M059J (cell line): Measurements from ENCODE around the gene FOXRED1. TPM values are rescaled to one million over a fixed set of nuclear protein-coding genes. Genes with fewer than 3 reads are reported as not detected.
A peak's percentile ranks its signal among the peaks of the same experiment; 100 is the strongest.
"Not testable (repeated sequence)": the region's sequence is repeated elsewhere in the genome, so short reads cannot be mapped to it uniquely, and the experiment has no call there.

Experiments used
- DNase-seq: peaks from one replicate; pipeline ENCODE4 v3.0.0-alpha.2; 2012; ENCODE audit warnings: low read depth
- total RNA-seq: library from RNA; depleted of rRNA; stranded (reverse); fragments of >200 nt; shearing (Covaris generic); gene quantifications from 2 replicates; pipeline ENCODE4 v1.2.3, GENCODE V29; 2014; rRNA removed

FOXRED1 gene
- 37.6 and 49.8 TPM in 2 replicates for total RNA-seq

GRCh38 chr11:126268708-126269579 is at the start of gene FOXRED1, which contains the start of gene SRPRA:
Gene FOXRED1, plus strand, starts transcription at chr11:126269154. Its CDS starts 53 bp downstream, at chr11:126269207.
Gene SRPRA, minus strand, starts transcription at chr11:126268895. Its CDS starts 91 bp downstream, at chr11:126268804.
- peak; percentile 99 for DNase-seq

DNA sequence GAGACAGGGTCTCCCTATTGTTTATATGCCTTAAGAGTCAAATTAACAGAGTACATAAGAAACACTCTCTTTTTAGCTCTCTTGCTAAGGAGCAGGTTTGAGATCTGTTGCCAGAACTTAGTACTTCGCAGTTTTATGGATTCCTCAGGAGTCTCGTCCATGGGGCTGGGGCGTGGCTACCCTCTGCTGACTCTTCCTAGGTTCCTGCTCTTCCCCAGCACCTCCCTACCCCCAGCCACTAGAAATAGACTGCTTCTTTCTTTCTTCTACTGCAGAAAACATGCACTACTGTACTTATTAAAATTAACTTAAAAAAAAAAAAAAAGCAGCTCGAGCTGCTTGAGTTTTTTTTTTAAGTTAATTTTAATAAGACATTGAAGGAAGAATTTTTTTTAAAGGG is 49.4 kb upstream of the FOXRED1 start:
- no peak for DNase-seq

- no peak for DNase-seq
Observed at GRCh38 chr11:126224647-126225294, 44.2 kb upstream of the FOXRED1 start.

DNA sequence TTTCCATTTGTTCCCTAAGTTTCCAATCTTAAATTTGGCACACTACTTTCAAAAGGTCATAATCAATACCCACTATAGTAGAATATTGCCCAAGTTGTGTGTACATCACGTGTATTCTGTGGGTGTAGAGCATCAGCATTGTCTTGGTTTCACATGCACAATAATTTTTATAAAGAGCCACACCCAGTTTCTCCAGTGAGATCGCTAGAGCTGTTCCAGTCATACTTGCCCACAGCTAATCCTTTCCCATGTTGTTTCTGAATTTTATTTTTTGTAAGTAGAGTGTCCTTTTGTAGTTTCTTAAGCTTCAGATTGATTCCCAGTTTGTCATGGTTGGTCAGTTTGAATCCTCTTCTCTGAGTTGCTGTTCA is 43.7 kb upstream of the FOXRED1 start:
- no peak for DNase-seq

DNA sequence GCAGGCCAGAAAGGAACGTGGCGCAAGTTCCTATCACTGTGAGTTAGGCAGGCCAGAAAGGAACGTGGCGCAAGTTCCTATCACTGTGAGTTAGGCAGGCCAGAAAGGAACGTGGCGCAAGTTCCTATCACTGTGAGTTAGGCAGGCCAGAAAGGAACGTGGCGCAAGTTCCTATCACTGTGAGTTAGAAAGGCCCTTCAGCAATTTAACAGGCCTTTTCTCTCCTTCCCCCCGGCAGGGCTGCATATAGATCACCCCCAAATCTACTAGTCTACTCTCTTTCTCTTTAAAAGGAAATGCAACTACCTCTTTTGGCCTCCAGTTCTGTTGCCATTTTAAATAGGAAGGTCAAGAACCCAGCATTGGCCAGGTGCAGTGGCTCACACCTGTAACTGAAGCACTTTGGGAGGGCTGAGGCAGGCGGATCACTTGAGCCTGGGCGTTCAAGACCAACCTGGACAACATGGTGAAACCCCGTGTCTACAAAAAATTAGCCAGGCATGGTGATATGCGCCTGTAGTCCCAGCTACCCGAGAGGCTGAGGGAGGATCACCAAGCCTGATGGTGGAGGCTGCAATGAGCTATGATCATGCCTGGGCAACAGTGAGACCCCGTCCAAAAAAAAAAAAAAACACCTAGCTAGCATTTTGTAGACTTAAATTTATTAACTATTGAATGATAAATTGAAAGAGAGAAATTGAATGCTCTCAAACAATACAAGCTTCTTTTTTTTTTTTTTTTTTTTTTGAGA is 42.4 kb upstream of the FOXRED1 start:
- no peak for DNase-seq

DNA sequence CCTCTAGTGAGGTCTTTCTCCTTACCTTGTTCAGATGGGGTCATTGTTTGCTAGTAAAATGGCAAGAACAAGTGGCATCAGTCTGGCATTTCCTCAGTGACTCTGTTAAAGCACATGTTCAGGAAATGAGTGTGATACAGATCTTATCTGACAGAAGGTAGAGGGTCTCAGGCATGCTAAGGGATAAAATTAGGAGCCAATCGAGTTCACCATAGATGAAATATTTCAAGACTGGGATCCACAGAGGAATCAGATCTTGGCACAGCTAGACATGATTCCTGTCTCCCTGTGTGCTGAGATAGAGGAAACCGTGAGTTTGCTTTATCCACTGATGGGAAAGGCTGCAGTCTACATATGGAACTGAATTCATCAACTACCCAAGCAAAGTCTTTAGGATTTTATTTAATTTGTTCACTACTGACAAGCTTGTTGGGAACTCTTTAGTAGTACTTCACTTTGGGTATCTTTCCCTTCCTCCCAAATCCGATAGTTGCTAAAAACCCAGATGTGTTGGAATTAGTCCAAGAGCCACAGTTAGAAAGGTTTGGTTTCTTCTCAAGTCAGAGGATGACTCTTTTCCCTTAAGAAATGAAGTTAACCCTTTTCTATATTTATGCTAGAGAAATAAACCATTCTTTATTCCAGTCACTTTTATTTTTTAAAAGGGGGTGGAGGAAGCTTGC is 39.0 kb upstream of the FOXRED1 start:
- peak; percentile 2 for DNase-seq

DNA sequence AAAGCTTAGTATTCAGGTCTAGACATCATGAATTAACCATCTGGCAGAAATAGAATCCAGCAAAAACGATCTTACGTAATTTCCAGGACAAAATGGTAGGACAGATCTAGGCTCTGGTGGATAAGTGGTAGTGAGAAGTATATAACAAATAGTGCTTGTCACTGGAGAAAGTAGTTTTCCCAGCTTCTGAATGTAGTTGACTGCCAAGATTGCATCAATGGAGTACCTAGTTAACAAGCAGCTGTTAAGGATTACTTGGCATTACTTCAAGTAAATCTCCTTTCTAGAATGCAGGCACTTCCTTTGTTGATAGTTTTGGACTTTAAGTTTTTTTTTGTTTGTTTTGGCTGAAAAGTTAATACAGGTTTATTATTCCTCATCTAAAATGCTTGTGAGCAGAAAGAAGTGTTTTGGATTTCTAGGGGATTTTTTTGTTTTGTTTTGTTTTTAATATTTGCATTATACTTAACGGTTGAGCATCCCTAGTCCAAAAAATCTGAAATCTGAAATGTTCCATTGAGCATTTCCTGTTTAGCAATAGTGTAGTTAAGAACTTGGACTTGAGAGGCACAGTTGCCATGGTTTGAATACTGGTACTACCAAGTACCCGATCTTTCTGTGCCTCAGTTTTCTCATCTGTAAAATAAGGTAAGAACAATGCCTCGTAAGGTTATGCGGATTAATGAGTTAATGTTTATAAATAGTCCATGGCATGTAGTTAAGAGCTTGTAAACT is 37.1 kb upstream of the FOXRED1 start:
- peak; percentile 56 for DNase-seq

GRCh38 chr11:126232683-126233082 is 36.3 kb upstream of the FOXRED1 start:
- DNase-seq: no peak

DNA sequence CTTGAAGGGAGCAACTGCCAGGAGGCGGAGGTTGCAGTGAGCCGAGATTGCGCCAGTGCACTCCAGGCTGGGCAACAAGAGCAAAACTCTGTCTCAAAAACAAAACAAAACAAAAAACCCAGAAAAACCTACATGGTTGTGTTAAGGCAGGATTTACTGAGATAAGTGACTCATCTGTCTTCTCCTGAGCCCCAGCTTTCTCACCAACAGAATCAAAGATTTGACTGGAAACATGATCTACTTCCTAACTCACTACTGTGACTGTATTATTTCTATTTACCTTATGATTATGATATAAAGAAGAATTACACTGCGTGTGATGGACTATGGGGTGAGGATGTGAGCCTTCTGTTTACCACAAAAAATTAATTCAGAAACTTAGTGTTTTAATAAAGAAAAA is 35.6 kb upstream of the FOXRED1 start:
- DNase-seq: peak; percentile 50

DNA sequence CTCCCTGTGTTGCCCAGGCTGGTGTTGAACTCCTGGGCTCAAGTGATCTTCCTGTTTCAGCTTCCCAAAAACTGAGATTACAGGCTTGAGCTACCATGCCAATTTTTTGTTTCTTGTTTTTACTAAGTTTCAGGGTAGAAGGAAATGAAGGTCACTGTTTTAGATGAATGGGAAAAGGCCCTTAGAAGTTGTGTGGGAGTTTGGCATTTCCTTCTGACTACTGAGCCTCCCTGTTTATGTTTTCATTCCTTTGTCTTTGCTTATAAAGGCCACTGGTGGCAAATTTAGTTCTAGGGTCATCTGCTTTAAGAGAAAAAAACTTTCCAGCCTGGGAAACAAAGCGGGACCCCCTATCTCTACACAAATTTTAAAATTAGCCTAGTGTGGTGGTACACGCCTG is 22.3 kb upstream of the FOXRED1 start:
- no peak for DNase-seq

DNA sequence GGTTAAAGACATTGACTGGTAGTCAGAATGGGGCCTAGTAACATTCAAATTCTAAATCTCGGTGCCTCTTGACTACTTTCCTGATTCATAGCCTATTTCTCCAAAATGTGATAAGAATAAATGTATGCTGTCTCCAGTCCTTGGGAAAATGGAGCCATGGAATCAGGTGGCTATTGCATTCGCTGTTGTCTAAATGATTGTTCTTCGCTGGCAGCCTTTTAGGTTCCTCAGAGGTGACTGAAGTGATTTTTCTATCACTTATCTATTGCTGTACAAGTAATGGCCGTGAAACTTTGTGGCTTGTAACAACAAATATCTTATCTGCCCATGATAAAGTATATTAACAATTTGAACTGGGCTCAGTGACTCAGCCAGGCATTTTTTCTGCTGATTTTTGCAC is 15.7 kb upstream of the FOXRED1 start:
- no peak for DNase-seq

DNA sequence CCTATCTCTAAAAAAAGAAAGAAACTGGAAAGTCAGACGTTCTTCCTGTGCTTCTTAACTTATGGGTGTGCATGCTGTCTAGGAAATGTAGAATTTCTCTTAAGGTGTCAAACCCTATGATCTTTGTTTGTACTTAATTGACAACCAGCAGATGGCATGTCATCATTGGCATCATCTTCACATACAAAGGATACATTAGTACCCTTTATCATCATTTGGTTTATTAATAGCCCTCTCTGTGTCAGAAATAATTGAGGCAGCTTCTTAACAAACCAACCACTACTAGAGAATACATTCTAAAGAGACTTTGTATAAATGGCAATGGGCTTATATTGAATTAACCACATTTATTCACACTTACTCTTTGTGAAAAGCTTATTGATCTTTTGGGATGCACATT is 14.1 kb upstream of the FOXRED1 start:
- DNase-seq: no peak

DNA sequence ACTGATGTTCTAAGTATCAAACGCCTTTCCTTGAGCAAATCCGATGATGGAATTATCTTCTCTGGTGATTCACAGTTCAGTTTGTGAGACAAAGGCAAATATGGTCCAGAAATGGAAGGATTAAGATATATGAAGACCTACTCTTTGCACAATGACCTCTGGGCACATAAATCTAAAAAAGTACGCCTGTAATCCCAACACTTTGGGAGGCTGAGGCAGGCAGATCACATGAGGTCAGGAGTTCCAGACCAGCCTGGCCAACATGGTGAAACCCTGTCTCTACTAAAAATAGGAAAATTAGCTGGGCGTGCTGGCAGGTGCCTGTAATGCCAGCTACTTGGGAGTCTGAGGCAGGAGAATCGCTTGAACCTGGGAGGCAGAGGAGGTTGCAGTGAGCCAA is 13.4 kb upstream of the FOXRED1 start:
- DNase-seq: not testable (repeated sequence)

DNA sequence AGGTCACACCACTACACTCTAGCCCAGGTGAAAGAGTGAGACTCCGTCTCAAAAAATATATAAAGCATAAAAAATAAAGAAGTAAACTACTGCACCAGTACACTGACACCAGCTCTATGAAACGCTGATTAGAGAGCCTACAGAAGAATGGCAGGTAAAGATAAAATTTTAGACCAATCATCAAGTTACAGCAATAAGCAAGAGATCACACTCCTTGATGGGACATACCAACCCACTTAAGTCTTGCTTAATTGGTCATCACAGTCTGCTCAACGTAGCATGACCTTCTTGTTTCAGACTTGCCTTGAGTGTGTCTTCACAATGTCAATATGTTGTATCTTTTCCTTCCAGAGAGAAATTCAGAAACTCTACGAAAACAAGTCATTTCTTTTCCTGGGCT is 12.7 kb upstream of the FOXRED1 start:
- DNase-seq: no peak

DNA sequence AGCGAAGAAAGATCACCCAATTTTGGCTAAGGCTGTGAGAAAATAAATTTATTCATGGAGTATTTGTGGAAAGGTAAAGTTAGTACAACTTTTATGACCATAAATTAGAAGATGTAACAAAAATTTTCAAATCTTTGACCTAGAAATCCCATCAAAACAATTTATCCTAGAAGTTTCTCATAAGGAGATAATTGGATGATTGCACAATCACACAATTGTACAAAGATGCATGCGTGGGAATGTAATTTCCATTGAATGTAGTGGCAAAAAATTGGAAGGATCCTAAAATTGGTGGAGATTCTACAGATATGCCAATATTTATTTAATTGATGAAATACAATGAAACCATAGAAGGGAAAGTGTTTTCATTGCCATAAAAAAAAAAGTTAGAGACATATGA is 11.8 kb upstream of the FOXRED1 start:
- DNase-seq: no peak

DNA sequence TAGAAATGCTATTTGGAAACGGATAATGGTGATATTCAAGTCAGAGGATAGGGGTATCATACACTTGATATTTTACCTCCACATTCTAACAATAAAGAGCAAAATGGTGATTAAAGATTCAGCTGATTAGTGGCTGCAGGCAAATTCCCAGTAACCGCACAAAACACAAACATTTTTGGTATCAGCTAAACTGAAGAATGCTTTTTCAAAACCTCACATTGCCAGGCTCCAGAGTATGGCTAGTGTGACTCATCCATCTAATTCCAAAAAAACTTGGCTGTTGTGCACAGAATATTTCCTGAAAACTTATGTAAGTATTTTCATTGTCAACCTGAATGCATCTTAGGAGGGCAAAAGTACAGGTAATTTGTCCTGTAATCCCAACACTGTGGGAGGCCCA is 11.2 kb upstream of the FOXRED1 start:
- peak; percentile 87 for DNase-seq

DNA sequence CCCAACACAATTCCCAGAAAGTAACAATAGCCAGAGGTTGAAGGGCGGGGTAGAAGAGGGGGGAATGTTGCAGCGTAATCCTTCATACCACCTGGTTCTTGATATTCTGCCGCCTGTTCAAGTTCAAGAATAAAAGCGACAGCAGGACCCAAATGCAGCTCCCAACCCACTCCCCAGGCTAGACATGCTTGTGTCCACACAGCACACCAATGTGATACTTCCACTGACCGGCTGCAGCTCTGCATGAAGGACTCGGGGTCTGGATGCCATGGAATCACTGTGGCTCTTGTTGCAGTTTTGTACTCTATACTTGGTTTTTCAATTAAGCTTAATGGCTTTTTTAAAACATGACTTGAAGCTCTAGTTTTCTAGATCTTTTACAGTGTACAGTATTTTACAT is 6.7 kb upstream of the FOXRED1 start:
- no peak for DNase-seq

DNA sequence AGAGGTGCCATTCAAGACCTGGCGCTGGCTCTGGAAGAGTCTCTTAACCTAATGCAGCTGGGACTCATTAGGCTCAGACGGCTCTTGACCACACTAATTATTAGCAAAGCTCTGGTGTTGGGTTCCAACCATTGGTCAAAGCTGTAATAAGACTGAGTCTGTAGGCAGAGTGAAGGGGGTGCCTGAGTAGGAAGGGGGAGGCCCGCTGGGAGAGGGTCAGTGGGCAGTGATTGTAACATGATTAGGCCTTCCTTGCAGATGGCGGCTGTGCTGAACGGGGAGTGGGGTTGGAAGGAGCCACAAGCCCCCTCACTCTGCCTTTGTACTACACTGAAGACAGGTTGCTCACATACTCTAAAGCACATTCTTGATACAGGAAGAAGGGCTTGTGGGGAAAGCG is 5.5 kb upstream of the FOXRED1 start:
- no peak for DNase-seq

- DNase-seq: peak; percentile 30
Observed at GRCh38 chr11:126265811-126266210, 3.1 kb upstream of the FOXRED1 start.

DNA sequence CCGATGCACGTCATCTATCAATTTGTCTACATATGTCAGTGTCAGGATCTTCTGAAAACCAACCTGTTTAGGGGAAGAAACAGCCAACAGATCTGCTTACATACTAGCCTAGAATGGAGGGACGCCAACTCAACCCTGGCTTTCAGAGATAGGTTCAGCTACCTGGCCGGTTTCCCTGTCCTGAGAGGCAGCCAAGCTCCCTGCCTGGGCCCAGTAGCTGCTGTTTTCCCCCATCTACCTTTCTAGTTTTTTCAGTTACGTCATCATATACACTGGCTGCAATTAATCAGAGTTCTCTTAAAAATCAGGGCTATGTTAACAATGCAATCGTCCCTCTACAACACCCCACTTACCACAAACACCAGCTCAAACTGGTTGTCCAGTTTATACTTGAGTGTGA is 1.3 kb upstream of the FOXRED1 start:
- no peak for DNase-seq

GRCh38 chr11:126268361-126268707 is 620 bp upstream of the FOXRED1 start:
- DNase-seq: no peak
